Measurements from ENCODE around the gene RPP38.

The RPP38 gene

DNA sequence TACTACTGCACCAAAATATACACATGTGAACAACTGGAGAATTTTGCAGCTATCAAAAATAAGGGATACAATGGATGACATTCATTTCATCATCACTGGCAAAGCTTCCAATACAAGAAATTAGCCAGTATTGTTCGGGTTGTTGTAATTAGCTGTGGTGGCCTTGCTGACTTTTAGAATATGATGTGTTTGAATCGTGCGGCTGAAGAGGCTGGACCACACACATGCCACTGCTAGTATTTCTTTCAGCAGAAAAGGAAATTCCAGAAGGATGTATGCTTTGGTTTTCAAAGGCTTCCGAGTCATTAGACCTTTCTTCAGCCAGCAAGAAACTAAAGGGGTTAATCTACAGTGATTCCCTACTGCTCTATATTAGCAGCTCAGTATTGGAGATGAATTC lies 16.6 kb downstream of the RPP38 start:
- DNase-seq, result no peak

DNA sequence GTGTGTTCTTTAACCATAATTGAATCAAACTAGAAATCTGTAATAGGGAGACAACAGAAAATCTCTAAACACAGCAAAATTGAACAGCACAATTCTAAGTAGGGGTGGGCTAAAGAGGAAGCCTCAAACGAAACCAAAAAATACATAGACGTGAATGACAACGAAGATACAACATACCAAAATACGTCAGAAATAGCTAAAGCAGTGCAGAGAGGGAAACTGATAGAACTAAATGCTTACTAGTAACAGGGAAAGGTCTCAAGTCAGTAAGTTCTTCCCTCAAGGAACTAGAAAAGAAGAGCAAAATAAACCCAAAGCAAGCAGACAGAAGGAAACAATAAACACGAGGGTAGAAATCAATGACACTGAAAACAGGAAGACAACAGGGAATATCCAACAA lies 19.1 kb downstream of the RPP38 start:
- no peak for DNase-seq

DNA sequence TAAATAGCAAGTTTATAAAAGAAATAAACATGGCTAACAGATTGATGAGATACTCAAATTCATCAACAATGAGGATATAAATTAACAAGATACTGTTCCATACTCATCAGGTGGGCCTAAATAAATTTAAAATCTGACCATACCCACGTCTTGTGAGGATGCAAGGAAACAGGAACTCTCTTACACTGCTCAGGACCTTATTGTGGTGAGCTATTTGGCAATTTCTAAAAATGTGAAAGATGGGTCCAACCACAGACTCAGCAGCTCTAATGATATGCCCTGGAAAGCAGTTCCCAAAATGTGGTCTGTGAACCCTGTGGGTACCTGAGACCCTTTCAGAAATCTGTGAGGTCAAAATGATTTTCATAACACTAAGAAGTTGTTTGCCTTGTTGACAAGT lies 21.5 kb downstream of the RPP38 start:
- no peak for DNase-seq

DNA sequence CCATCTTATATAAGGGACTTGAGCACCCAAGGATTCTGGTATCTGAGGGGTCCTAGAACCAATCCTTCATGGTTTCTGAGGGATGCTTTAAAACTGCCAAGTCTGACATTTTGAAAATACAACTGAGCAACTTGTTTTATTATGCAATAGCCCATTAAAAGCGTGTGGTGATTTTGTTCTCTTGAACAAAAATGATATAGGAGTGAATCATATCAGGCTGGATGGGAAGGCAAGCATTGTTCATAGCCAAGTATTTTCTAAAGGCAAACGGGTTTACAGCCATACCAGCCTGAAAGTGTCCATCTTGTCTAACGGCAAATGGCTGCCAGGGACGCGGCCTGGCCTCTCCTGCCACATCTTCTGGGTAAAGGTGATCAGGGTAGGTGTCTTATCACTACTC lies 23.4 kb downstream of the RPP38 start:
- no peak for DNase-seq

DNA sequence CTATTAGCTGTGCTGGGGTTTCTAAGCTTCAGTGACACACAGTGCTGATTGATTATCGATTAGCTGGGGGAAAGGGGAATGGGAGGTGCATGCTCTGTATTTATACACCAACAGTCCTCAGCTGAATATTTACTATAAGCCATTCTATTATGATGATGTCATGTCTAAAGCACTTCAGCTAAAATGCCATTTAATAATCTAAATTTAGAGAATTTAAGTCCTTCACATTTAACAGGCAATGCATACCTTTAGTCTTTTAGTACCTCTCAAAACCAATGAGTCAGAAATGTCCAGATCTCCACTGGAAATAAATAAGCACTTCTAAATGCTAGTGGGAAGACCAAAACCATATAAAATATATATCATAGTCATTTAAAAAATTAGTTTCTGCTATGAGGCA lies 24.6 kb downstream of the RPP38 start:
- DNase-seq, result no peak

DNA sequence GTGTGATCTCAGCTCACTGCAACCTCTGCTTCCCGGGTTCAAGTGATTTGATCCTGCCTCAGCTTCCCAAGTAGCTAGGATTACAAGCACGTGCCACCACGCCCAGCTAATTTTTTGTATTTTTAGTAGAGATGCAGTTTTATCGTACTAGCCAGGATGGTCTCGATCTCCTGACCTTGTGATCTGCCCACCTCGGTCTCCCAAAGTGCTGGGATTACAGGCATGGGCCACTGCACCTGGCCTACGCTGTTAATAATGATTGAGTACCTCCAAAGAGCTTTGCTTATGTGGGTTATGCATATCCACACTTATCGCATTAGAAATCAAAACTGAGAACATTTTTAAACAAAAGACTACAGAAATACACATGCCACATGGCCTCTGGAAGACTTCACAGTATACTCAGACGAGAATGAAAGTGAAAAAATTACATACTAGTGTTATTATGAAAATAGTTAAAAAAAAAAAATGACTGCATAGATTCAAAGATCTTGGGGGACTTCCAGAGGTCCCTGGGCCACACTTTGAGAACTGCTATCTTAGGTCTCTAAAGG lies 25.4 kb downstream of the RPP38 start:
- DNase-seq, result no peak

DNA sequence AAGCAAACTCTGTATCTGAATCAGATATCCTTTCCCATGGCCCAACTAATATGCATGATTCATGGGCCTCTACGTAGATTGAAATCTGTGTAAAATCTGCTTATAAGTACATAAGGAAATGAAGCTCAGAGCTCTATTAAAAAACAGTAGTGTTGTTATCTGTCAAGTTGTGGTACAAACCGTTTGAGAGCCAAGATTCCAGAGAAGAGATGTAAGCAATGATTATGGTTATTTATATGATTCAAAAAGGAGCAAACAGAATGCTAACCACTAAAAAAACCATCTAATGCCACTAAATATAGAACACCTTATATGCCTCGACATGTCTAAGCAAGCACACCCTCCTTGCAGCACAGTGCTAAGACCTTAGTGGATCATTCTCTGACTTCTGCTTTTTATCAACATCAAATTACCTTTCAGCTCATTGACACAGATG lies 26.6 kb downstream of the RPP38 start:
- DNase-seq, result no peak

DNA sequence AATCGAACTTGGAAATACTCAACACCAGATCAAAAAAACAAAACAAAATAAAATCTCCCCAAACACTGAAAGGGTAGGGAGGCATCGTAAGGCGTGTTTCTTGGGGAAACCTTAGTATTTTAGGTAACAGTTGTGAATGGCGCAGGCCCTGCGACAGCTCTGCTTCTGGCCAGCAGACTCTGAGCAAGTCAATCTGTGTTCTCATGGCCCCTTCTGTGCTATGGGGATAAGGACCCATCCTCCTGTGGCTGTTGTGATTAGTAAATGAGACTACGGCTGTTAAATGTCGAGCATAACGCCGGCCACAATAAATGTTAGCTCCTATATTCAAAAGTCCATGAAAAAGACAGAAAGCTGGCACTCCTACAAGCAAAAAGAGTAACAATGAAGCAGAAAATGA lies 27.0 kb downstream of the RPP38 start:
- no peak for DNase-seq

DNA sequence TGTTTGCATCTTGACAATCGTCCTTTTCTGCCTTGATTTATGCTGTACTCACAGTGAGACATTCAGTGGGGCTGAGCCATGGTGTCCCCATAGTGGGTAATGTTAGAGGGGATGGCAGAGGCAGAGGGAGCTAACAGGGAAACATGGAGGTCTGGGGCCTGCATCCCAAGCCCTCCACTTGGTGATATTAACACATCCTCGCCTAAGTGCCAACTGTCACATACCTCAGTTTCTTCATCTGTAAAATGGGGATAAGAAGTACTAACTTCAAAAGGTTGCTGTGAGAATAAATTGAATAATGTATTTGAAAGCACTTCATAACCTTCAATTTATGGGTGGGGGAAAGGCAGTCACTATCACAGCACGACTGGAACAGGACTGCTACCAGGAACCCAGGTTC lies 27.8 kb downstream of the RPP38 start:
- DNase-seq, result no peak

DNA sequence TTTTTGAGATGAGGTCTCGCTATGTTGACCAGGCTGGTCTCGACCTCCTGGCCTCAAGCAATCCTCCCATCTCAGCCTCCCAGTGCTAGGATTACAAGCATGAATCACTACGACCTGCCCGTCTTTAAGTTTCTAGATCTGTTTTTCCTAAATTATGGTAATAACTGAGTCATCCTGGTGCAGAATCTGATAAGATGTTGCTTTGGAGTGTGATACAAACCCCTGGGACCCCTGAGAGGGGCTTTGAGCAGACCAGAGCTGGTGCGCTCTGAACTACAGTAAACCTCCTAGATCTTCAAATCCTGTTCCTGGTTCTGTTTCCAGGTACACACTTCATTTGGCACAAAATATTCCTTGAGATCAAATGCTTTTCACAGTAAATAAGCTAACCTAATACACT lies 34.2 kb downstream of the RPP38 start:
- no peak for DNase-seq

DNA sequence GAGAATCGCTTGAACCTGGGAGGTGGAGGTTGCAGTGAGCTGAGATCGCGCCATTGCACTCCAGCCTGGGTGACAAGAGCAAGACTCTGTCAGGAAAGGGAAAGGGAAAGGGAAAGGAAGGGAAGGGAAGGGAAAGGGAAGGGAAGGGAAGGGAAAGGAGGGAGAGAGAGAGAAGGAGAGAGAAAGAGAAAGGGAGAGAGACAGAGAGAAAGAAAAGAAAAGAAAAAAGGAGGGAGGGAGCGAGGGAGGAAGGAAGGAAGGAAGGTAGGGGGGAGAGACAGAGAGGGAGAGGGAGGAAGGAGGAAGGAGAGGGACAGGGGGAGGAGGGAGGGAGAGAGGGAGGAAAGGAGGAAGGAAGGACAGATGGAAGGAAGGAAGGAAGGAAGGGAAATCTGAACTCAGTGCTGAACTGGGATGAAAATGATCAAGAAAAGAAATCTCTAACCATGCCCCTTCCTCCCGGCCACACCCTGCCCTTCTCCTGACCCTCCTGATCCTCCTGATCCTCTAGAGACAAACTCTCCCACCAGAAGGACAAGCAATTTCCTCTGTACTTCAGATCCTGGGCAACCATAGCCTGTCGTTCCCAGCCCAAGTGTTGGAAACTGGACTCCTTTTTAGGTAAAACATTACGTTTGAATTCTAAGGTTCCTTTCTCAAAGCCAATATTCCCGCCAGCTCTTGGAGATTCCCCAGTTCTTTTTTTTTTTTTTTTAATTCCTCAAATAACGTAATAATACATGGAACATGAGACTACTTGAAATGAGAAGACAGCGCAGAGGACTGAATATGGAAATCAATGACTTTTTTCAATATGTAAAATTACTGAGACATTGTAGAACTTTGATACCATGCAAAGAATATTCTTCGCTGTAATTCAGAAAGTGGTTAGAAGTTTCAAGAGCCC lies 39.2 kb downstream of the RPP38 start:
- DNase-seq, result no peak

DNA sequence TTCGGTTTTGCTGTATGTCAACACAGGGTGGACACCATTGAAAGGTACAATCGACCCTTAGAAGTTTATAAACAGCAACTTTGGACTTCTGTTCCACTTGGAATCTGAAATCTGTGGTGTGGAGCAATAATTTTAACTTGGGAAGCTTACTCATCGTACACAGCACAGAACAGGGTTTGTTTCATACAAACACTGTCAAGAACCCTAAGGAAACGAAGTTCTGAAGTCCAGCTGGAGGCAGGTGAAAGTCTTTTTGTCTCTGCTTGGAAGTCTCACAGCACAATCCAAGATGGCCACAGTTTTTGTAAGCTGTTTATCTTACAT lies 39.8 kb downstream of the RPP38 start:
- no peak for DNase-seq

DNA sequence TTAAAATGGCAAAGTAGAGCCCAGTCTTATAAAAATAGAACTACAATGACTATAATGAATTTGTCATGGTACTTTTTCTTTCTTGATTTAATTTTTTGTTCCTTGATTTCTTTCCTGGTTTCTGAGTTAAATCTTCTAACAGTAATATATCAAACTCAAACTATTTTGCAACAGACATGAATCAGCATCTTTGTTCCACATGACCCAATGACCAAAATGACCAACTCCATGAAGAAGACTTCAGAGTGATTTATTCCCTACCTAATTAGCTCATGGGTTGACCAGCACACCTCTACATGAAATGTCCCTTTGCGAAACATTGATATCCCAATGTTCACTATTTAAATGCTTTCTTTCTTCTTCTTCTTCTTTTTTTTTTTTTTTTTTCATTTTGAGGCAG lies 40.5 kb downstream of the RPP38 start:
- no peak for DNase-seq

DNA sequence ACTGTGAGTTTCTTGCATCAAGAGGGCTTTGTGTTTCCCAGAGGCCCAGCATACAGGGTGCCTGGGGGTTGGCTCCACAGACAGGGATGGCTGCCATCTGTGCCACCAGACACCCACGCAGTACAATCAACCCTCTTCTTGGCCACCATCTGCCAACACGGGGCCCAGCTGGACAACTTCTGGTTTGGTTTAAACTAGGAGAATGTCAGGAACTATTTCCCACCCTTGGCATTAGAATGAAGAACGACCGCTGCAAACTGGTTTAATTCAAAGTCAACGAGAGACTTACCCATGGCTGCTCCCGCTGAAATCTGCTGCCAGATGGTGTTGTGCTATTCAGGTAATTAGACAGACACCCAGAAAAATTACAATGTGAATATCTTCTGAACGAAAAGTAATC lies 43.5 kb downstream of the RPP38 start:
- no peak for DNase-seq

DNA sequence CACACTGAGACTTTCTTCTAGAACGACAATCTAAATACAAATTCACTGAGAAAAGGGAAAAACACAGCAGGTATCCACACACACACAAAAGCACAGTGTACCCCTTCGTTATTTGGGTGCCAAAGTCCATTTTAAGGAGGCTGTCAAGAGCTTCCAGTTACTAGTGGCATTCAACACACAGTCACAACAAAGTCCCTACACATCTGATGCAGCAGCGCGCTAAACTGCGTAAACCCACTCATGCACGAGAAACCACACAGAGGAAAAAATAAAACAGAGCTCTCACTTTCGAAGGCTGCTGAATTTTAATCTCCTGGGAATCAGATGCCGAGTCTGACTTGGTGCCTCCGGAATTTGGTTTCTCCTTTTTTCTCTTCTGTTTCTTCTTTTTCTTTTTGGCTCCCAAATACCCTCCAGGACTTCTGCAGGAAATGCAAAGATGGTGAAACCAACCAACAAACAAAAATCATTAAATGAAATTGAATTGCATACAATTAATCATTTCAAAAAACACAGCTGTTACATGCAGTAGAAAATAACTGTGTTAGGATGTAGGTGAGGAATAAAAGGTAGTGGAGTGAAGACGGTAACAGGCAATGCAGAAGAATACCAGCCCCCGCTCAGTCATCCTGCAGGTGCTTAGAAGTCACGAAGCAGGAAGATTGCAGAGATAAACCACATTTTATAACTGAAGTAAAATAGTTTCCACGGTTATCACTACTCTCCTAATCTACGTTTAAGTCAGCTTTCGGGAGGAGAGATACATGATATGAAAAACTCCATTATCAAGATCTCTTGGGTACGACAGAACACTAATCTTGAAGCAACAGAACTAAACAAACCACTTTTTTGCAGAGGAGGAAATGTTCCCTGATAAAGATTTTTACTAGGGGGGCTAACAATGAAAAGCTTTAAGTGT lies 44.2 kb downstream of the RPP38 start:
- no peak for DNase-seq

DNA sequence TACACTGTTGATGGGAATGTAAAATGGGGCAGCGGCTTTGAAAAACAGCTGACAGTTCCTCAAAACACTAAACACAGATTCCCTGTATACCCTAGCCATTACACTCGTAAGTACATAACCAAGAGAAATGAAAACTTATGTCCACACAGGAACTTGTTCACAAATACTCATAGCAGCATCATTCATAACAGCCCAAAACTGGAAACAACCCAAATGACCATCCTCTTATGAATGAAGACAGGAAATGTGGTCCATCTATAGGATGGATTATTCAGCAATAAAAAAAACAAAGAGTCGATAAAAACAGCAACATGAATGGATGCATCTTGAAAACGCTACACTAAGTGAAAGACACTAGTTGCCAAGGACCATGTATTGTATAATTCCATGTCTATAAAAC lies 47.6 kb downstream of the RPP38 start:
- no peak for DNase-seq

DNA sequence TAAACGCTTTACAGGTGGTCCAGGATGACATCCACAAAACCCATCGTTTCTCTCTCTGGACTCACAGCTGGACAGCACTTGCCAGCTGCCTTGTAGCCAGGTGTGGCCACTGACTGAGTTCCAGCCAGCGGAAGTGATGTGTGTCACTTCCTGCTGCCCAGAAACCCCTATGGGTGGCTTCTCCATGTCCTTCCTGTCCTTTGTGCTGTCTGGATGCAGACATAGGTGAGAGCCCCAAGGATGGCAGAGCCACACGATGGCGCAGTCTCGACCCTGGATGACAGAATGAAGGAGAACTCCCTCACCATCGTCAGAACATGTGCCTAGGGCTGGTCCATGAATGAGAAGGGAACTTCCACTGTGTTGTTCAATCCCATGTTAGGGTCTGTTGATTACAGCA lies 49.2 kb downstream of the RPP38 start:
- no peak for DNase-seq

DNA sequence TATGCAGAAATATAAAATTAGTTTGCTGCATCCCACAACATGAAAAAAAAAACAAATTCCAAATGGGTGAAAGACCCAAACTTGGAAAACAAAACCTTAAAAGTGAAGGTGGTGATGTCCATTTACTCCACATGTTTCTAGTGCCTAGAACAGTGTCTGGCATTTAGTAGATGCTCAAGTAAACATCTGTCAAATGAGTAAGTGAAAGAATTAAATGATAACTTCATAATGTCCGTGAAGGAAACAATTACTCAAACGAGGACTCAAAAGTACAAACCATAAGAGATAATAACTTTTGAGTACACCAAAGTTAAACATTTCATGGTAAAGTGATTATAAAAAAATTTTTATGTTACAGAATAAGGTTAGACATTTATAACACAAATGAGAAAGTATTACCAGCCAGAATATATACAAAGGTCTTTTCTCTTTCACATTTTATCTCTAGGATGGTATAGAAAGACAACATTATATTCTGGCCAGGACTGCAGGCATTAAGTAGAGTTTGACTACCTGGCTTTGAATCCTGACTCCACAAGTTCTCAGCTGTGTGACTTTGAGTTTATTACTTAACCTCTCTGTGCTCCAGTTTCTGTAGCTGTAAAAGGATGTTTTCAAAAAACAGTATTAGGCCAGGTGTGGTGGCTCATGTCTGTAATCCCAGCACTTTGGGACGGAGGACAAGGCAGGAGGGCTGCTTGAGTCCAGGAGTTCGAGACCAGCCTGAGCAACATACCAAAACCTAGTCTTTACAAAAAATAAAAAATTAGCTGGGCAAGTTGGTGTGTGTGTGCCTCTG lies 50.6 kb downstream of the RPP38 start:
- DNase-seq, result no peak

DNA sequence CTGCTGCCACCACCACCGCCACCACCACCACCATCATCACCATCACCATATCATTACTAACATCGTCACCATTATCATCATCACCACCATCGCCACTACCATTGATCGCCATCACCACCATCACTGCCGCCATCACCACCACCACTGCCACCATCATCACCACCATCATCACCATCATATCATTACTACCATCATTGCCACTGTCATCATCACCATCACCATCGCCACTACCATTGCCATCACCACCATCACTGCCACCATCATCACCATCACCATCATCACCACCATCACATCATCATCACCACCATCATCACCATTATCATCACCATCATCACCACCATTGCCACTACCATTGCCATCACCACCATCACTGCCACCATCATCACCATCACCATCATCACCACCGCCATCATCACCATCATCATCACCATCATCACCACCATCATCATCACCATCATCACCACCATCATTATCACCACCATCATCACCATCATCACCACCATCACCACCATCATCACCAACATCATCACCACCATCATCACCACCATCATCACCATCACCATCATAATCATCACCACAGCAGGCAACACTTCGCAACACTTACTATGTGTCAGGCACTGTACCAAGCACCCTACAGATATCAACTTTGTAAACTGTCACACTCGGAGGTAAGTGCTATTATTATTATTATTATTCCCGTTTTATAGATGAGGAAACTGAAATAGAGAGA lies 52.1 kb downstream of the RPP38 start:
- no peak for DNase-seq

DNA sequence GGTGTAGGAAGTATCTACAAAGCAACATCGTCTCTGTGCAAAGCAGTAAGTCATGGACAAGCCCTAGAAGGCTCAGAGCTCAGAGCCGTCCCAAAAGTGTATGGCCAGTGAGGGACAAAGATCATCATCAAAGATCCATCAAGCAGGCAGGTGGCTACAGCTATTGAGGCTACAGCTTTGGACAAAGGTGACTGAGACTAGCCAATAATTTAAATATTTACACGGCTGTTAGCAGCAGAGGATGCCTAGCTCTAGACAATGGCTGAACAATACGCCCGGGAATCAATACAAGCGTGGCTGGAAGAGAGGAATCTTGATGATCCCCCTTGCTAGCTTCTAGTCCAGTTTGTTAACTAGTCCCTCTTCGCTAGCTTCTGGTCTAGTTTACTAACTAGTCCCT lies 53.4 kb downstream of the RPP38 start:
- DNase-seq, result no peak

DNA sequence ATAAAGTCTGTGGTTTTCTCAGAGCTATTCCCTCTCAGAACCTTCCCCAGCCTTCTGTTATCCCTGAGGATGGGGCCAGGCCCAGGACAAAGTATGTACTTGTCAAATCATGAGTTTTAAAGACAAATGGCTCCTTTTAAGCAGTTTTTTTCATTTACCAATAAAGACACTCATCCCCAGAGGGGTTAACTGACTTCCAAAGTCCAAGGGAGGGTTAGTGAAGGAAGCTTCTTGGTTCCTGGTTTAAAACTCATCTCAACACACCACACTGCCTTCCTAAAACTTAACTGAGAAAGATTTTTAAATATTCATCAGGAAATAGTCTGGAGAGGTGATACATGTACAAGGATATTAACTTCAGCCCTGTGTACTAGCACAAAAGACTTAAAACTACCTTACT lies 55.4 kb downstream of the RPP38 start:
- no peak for DNase-seq
